CD14-positive monocyte (primary cell): ENCODE measurements around the gene METTL1. TPM values are rescaled to one million over a fixed set of nuclear protein-coding genes. Genes with fewer than 3 reads are reported as not detected.

Source experiments
- DNase-seq, 3 donors: peaks; one replicate each; pipeline ENCODE4 v3.0.0-alpha.2; 2011 to 2022
- H2AFZ ChIP-seq: 2 replicates; pipeline ENCODE4 v1.6.0; 2012; ENCODE audit warnings: mild to moderate bottlenecking, low read depth, low read length, inconsistent platforms; ENCODE audit not compliant: insufficient read depth, poor library complexity, severe bottlenecking
- H3K27ac ChIP-seq, 2 donors: 1 replicate in 1 of 2; 2 replicates in 1 of 2; pipeline ENCODE4 v1.5.1; 2012 to 2013; ENCODE audit warnings: low read length in 2 of 2, control low read depth in 1 of 2, inconsistent platforms in 1 of 2, low read depth in 1 of 2, mild to moderate bottlenecking in 1 of 2
- H3K27me3 ChIP-seq, 2 donors: one replicate each; pipeline versions ENCODE4 v1.6.0 to v1.6.1; 2011 to 2013; ENCODE audit warnings: low read length in 2 of 2; ENCODE audit not compliant: control insufficient read depth in 2 of 2, insufficient read depth in 2 of 2
- H3K36me3 ChIP-seq, 2 donors: replicated peaks in 1 of 2; 1 replicate in 1 of 2; 2 replicates in 1 of 2; pipeline versions ENCODE4 v1.5.1 to v1.6.1; 2012 to 2013; ENCODE audit warnings: low read length in 2 of 2, control low read depth in 1 of 2, inconsistent platforms in 1 of 2, mild to moderate bottlenecking in 1 of 2; ENCODE audit not compliant: insufficient read depth in 2 of 2, control insufficient read depth in 1 of 2
- H3K4me1 ChIP-seq, 2 donors: 1 replicate in 1 of 2; 2 replicates in 1 of 2; pipeline versions ENCODE4 v1.5.1 to v1.6.1; 2012 to 2013; ENCODE audit warnings: low read length in 2 of 2, control low read depth in 1 of 2, inconsistent platforms in 1 of 2, mild to moderate bottlenecking in 1 of 2, moderate library complexity in 1 of 2; ENCODE audit not compliant: insufficient read depth in 2 of 2, control insufficient read depth in 1 of 2
- H3K4me2 ChIP-seq: replicated peaks from 2 replicates; pipeline ENCODE3; 2012; ENCODE audit warnings: low read length, moderate library complexity, mild to moderate bottlenecking; ENCODE audit not compliant: poor library complexity, severe bottlenecking; ENCODE audit errors: extremely low read depth
- H3K4me3 ChIP-seq, 3 experiments: fragments of 200-600 bp in 1 of 3; sonication (generic) in 1 of 3; replicated peaks in 1 of 3; 1 replicate in 2 of 3; 2 replicates in 1 of 3; pipeline ENCODE4 v1.5.1; 2011 to 2013; ENCODE audit warnings: low read length in 3 of 3, mild to moderate bottlenecking in 3 of 3, control low read depth in 2 of 3, low read depth in 2 of 3, inconsistent platforms in 1 of 3, moderate library complexity in 1 of 3
- H3K79me2 ChIP-seq: 2 replicates; pipeline ENCODE4 v1.6.0; 2012; ENCODE audit warnings: mild to moderate bottlenecking, control low read depth, inconsistent platforms, low read length, moderate library complexity; ENCODE audit not compliant: insufficient read depth
- H3K9ac ChIP-seq: 2 replicates; pipeline ENCODE4 v1.6.0; 2017; ENCODE audit warnings: low read length, mild to moderate bottlenecking; ENCODE audit not compliant: insufficient read depth, poor library complexity, severe bottlenecking
- H3K9me3 ChIP-seq, 2 donors: replicated peaks in 1 of 2; 1 replicate in 1 of 2; 2 replicates in 1 of 2; pipeline versions ENCODE4 v1.5.1 to v1.6.1; 2012 to 2013; ENCODE audit warnings: low read length in 2 of 2, control low read depth in 1 of 2; ENCODE audit not compliant: control insufficient read depth in 1 of 2, insufficient read depth in 1 of 2
- H4K20me1 ChIP-seq: 2 replicates; pipeline ENCODE4 v1.6.0; 2012; ENCODE audit warnings: mild to moderate bottlenecking, low read length, control low read depth, moderate library complexity; ENCODE audit not compliant: insufficient read depth
- H3K27ac Mint-ChIP-seq, 7 donors: one replicate each; pipeline ENCODE4 v1.8.0; 2020; ENCODE audit warnings: mild to moderate bottlenecking in 7 of 7, mixed read lengths in 7 of 7, moderate library complexity in 6 of 7, inconsistent platforms in 2 of 7
- H3K27me3 Mint-ChIP-seq, 3 donors: one replicate each; pipeline ENCODE4 v1.8.0; 2021 to 2022; ENCODE audit warnings: low read depth in 3 of 3, mild to moderate bottlenecking in 3 of 3, mixed read lengths in 3 of 3, moderate library complexity in 3 of 3, inconsistent platforms in 1 of 3
- H3K36me3 Mint-ChIP-seq, 2 donors: one replicate each; pipeline ENCODE4 v1.8.0; 2020; ENCODE audit warnings: mixed read lengths in 2 of 2, inconsistent platforms in 1 of 2, mild to moderate bottlenecking in 1 of 2
- H3K4me1 Mint-ChIP-seq: one replicate; pipeline ENCODE4 v1.8.0; 2020; ENCODE audit warnings: mild to moderate bottlenecking, mixed read lengths
- H3K4me3 Mint-ChIP-seq, 2 donors: one replicate each; pipeline ENCODE4 v1.8.0; 2020; ENCODE audit warnings: mild to moderate bottlenecking in 2 of 2, mixed read lengths in 2 of 2, moderate library complexity in 1 of 2
- H3K9me3 Mint-ChIP-seq, 7 donors: one replicate each; pipeline ENCODE4 v1.8.0; 2020 to 2022; ENCODE audit warnings: mixed read lengths in 7 of 7, mild to moderate bottlenecking in 6 of 7, moderate library complexity in 6 of 7, inconsistent platforms in 2 of 7
- WGBS: methylation state at CpG from one replicate; pipeline ENCODE4 v1.1.5; 2013; ENCODE audit warnings: missing lambda C conversion rate; ENCODE audit not compliant: insufficient coverage; 5-methylcytosine and 5-hydroxymethylcytosine counted together
- intact Hi-C, 2 donors: fragments of 100-400 bp; cut with micrococcal nuclease; formaldehyde crosslinking; loops; one replicate each; pipeline versions ENCODE4 v1.15.0 to v1.15.1; 2023
- polyA plus RNA-seq, 3 donors: library from polyadenylated mRNA; depleted of rRNA in 1 of 3; unstranded in 2 of 3; stranded (reverse) in 1 of 3; fragments of 300-500 nt in 2 of 3; fragments of >200 nt in 1 of 3; fragmentation: Illumina TruSeq in 2 of 3; gene quantifications; 1 replicate in 2 of 3; 2 replicates in 1 of 3; pipeline ENCODE4 v1.2.3, GENCODE V29; 2012 to 2021
- TF ChIP-seq, protein P1 (sequence below): fragments of 200-600 bp; IDR thresholded peaks from one replicate; pipeline ENCODE4 v1.8.0; 2022; ENCODE audit warnings: antibody characterized with exemption, mild to moderate bottlenecking

METTL1 gene
- polyA plus RNA-seq, 3 donors, result 3.4 to 5.0 (median 3.7) TPM

DNA sequence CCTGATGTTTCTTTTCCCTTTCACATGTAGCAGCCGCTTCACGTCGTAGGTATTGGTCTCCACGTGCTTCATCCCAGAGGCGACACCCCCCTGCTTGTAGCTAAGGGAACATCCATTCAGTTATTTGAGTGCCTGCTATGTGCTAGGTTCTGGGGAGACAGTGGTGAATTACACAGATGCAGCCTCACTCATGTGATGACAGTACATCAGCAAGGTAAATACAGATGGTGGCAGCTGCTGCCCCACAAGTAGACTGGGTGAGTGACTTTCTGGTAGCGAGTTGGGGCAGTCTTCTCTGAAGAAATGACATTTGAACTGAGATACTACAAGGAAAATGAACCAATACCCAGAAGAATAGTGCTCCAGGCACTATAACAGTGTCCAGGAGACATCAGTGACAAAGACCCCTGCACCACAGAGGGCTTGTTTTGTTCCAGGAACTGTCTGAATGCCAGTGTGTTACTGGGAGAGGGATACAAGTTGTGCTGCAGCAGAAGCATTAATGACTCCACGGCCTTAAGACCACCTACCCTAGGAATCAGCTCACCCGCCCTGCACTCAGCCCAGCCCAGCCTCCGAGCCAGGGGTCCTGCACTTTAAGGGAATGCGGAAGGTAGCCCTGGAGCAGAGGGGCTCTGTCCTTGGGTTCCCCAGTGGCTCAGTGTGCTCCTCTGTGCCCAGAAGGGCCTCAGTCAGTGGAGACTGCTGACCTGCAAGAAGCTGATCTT, 39.3 kb upstream of the METTL1 start:
- H3K27ac Mint-ChIP-seq, result peak overlapping the region in 1 of 7 donors; percentile 18
- Histone ChIP-seq H3K27me3 (no peaks in the 10 kb centered on the region), H3K27ac (no peak overlapping the region), H3K9ac (no peak overlapping the region), H3K4me1 (peaks cover 11 to 13% of the 10 kb centered on the region in 2 donors), H3K4me2 (no peak overlapping the region), H2AFZ (no peak overlapping the region), H3K36me3 (peaks cover 17 to 36% of the 10 kb centered on the region in 2 donors), H4K20me1 (peaks cover 8% of the 10 kb centered on the region), H3K9me3 (no peaks in the 10 kb centered on the region), H3K79me2 (no peaks in the 10 kb centered on the region), H3K4me3 (no peak overlapping the region)
- TF ChIP-seq, protein P1, sequence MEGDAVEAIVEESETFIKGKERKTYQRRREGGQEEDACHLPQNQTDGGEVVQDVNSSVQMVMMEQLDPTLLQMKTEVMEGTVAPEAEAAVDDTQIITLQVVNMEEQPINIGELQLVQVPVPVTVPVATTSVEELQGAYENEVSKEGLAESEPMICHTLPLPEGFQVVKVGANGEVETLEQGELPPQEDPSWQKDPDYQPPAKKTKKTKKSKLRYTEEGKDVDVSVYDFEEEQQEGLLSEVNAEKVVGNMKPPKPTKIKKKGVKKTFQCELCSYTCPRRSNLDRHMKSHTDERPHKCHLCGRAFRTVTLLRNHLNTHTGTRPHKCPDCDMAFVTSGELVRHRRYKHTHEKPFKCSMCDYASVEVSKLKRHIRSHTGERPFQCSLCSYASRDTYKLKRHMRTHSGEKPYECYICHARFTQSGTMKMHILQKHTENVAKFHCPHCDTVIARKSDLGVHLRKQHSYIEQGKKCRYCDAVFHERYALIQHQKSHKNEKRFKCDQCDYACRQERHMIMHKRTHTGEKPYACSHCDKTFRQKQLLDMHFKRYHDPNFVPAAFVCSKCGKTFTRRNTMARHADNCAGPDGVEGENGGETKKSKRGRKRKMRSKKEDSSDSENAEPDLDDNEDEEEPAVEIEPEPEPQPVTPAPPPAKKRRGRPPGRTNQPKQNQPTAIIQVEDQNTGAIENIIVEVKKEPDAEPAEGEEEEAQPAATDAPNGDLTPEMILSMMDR, result no peak
- no peak overlapping the region for H3K4me3 Mint-ChIP-seq
- intact Hi-C loops, result no loop called here
- peaks cover 0 to 5% (median 0%) of the 10 kb centered on the region in 7 donors for H3K9me3 Mint-ChIP-seq
- peaks cover 19 to 32% of the 10 kb centered on the region in 2 donors for H3K36me3 Mint-ChIP-seq
- H3K4me1 Mint-ChIP-seq, result peaks cover 14% of the 10 kb centered on the region
- H3K27me3 Mint-ChIP-seq, result peaks cover 0 to 5% (median 2%) of the 10 kb centered on the region in 3 donors
- no peak for DNase-seq
- 99% methylated on average over 8 of the region's 10 CpGs for WGBS

DNA sequence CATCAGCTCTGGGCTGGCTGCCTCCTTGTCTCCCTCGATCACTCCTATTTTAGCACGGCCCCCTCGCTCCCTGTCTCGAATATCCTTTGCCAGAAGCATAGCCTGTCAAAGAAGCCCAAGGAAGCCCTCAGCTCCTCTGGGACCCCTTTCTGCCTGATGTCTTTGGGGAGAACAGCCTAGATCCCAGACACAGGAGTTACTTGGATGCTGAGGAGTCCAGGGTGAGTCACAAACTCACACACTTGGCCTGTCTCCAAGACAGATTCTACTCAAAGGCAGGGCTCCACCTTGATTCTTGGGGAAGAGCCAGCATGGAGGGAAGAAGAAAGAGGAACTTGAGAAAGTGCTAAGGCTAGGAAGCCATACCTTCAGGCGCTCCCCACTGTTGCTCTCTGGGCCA, 38.5 kb upstream of the METTL1 start:
- Histone ChIP-seq H3K27ac (no peak overlapping the region), H3K27me3 (no peaks in the 10 kb centered on the region), H3K36me3 (peaks cover 18 to 38% of the 10 kb centered on the region in 2 donors), H2AFZ (no peak overlapping the region), H3K79me2 (no peaks in the 10 kb centered on the region), H3K4me1 (peaks cover 6 to 7% of the 10 kb centered on the region in 2 donors), H4K20me1 (peaks cover under 1% of the 10 kb centered on the region), H3K4me2 (no peak overlapping the region), H3K9ac (no peak overlapping the region), H3K4me3 (no peak overlapping the region), H3K9me3 (no peaks in the 10 kb centered on the region)
- WGBS, result 96% methylated on average over 4 of the region's 5 CpGs
- intact Hi-C loops, result no loop called here
- H3K36me3 Mint-ChIP-seq, result peaks cover 21 to 34% of the 10 kb centered on the region in 2 donors
- H3K4me1 Mint-ChIP-seq, result peaks cover 9% of the 10 kb centered on the region
- TF ChIP-seq, protein P1, result no peak
- peaks cover 0 to 5% (median 2%) of the 10 kb centered on the region in 3 donors for H3K27me3 Mint-ChIP-seq
- peaks cover 0 to 5% (median 0%) of the 10 kb centered on the region in 7 donors for H3K9me3 Mint-ChIP-seq
- peak in 1 of 3 donors; percentile 15 for DNase-seq
- no peak overlapping the region for H3K27ac Mint-ChIP-seq
- no peak overlapping the region for H3K4me3 Mint-ChIP-seq
